ENCODE results near the gene FOXD1. TPM values are rescaled to one million over a fixed set of nuclear protein-coding genes. Genes with fewer than 3 reads are reported as not detected.

Gene FOXD1
- total RNA-seq, 3 donors from 2014 or later (not counting 1 experiment from before 2014, with no cell fraction given): 0.31 to 0.63 (median 0.41) TPM

DNA sequence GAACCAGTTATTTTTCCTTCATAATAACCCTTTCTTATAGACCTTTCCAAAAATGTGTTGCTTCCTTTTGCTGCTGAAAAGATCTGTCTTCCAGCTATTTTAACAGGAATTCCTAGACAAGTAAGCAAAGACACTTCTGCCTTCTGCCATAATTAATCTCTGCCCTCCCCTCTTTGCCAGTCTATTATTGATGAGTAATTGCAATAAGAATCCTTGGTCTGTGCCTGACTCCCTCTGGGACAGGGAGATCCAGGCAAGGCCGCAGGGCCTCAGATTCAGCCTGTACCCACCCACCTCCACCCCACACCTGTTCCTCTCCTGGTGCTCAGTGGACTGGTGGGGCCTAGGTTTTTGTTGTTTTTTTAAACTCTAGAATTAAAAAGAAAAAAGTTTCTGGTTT lies 8.3 kb downstream of the FOXD1 start:
- no peak overlapping the region for H3K4me3 ChIP-seq (ENCODE audit: low read length)
- no peak for TF ChIP-seq CTCF (IDR thresholded peaks at IDR 0.05)
- Mint-ChIP-seq H3K36me3 (peaks cover 14% of the 10 kb centered on the region), H3K27ac (no peak overlapping the region), H3K4me3 (no peak overlapping the region), H3K4me1 (peaks cover 5 to 6% of the 10 kb centered on the region in 2 donors), H3K9me3 (peaks cover 0 to 2% of the 10 kb centered on the region in 2 donors), H3K27me3 (ENCODE audit: low read depth in 2 of 2) (peaks cover 71 to 79% of the 10 kb centered on the region in 2 donors)
- peaks cover 3% of the 10 kb centered on the region for H3K4me1 ChIP-seq (ENCODE audit: control insufficient read depth, insufficient read depth, low read length)
- ATAC-seq: no peak
- WGBS (ENCODE audit: insufficient coverage): no CpG with 5 or more reads among the region's 1 CpG
- peaks cover 14% of the 10 kb centered on the region for H3K9me3 ChIP-seq (ENCODE audit: control insufficient read depth, insufficient read depth, low read length)
- peaks cover 89% of the 10 kb centered on the region for H3K27me3 ChIP-seq (ENCODE audit: control insufficient read depth, insufficient read depth, low read length)
- H3K36me3 ChIP-seq (ENCODE audit: control insufficient read depth, insufficient read depth, low read length): no peaks in the 10 kb centered on the region
- intact Hi-C loops (cut with micrococcal nuclease): loop anchor here (10.0 kb wide), 1 partner anchor 515 kb away; no protein-coding TSS in a partner anchor
- H3K27ac ChIP-seq (ENCODE audit: low read length): no peak overlapping the region
- DNase-seq: no peak

- ATAC-seq (no peak), DNase-seq (no peak)
- Histone ChIP-seq H3K4me1 (ENCODE audit: control insufficient read depth, insufficient read depth, low read length) (peaks cover 3% of the 10 kb centered on the region), H3K27me3 (ENCODE audit: control insufficient read depth, insufficient read depth, low read length) (peaks cover 84% of the 10 kb centered on the region), H3K9me3 (ENCODE audit: control insufficient read depth, insufficient read depth, low read length) (peaks cover 5% of the 10 kb centered on the region), H3K4me3 (ENCODE audit: low read length) (no peak overlapping the region), H3K27ac (ENCODE audit: low read length) (no peak overlapping the region), H3K36me3 (ENCODE audit: control insufficient read depth, insufficient read depth, low read length) (no peaks in the 10 kb centered on the region)
- H3K27ac Mint-ChIP-seq: no peak overlapping the region
- peaks cover 0 to 2% of the 10 kb centered on the region in 2 donors for H3K9me3 Mint-ChIP-seq
- H3K27me3 Mint-ChIP-seq (ENCODE audit: low read depth in 2 of 2): peaks cover 63 to 77% of the 10 kb centered on the region in 2 donors
- intact Hi-C loops (cut with micrococcal nuclease): no loop called here
- no peak overlapping the region for H3K4me3 Mint-ChIP-seq
- TF ChIP-seq CTCF (IDR thresholded peaks at IDR 0.05): no peak
- H3K36me3 Mint-ChIP-seq: peaks cover 14% of the 10 kb centered on the region
- WGBS (ENCODE audit: insufficient coverage): no CpG with 5 or more reads among the region's 5 CpGs
- H3K4me1 Mint-ChIP-seq: peaks cover 5 to 6% of the 10 kb centered on the region in 2 donors
Observed at GRCh38 chr5:73438645-73439470, 9.7 kb downstream of the FOXD1 start.

DNA sequence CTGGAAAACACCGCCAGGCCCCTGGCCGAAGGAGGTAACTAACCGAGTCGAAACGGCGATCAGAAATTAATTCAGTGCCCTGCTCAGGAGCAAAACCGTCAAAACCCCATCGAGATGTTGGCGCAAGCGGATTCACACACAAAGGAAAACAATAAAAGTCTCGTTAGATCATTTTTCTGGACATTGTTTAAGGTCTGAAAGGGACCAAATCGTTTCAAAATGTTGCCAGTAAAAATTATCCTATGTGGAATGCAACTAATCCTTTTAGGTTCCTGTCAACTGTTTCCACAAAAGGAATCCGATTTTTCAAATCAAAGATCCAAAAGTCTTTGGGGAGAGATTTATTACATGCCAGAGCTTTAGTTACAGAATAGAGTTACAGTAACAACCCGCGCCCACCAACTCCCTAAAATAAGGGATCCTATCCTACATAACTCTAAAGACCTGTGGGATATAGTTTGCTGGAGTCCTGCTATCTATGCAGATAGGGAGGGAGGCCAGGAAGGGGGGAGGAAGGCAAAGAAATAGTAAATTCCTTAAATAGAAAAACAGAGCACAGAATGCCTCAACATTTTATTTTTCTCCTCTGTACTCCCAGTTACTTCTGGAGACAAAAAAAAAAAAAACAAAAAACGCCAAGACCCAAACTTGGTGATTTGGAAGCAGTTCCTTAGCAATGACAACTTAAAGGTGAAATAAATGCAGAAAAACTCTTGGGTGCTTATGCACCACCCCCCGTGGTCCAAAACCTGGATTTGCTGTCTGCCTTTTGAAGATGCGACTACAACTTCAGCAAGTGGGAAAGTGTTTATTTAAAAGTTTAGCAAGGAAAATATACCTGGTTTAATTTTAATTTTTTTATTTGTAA lies 10.6 kb downstream of the FOXD1 start:
- H3K27me3 ChIP-seq (ENCODE audit: control insufficient read depth, insufficient read depth, low read length): peaks cover 77% of the 10 kb centered on the region
- Mint-ChIP-seq H3K36me3 (peaks cover 14% of the 10 kb centered on the region), H3K4me1 (peaks cover 5 to 6% of the 10 kb centered on the region in 2 donors), H3K9me3 (peaks cover 0 to 2% of the 10 kb centered on the region in 2 donors), H3K27ac (no peak overlapping the region), H3K4me3 (no peak overlapping the region), H3K27me3 (ENCODE audit: low read depth in 2 of 2) (peaks cover 70 to 77% of the 10 kb centered on the region in 2 donors)
- H3K4me1 ChIP-seq (ENCODE audit: control insufficient read depth, insufficient read depth, low read length): peaks cover 3% of the 10 kb centered on the region
- no peak for ATAC-seq
- H3K27ac ChIP-seq (ENCODE audit: low read length): no peak overlapping the region
- intact Hi-C loops (cut with micrococcal nuclease): no loop called here
- H3K9me3 ChIP-seq (ENCODE audit: control insufficient read depth, insufficient read depth, low read length): peaks cover 2% of the 10 kb centered on the region
- H3K36me3 ChIP-seq (ENCODE audit: control insufficient read depth, insufficient read depth, low read length): no peaks in the 10 kb centered on the region
- WGBS (ENCODE audit: insufficient coverage): 8% methylated on average over 15 of the region's 18 CpGs
- H3K4me3 ChIP-seq (ENCODE audit: low read length): no peak overlapping the region
- no peak for DNase-seq
- TF ChIP-seq CTCF (IDR thresholded peaks at IDR 0.05): no peak

Measured in natural killer cell (primary cell).